ENCODE results near the gene AP2B1. TPM values are rescaled to one million over a fixed set of nuclear protein-coding genes. Genes with fewer than 3 reads are reported as not detected.

The AP2B1 gene
- total RNA-seq, 1 experiment from 2014 or later, result 195 TPM

- CTCF ChIA-PET, result interaction anchor here (0.6 to 3.7 kb wide), 10 partner anchors 10 to 742 kb away, joined by 3 to 31 read pairs (median 8); partner anchors contain the start of gene RAD51D
- Mint-ChIP-seq H3K9me3 (no peaks in the 10 kb centered on the region), H3K27ac (peak overlapping the region; percentile 58; the same call in 1 of the 2 replicates), H3K4me3 (peak overlapping the region; percentile 90), H3K27me3 (ENCODE audit: low read depth) (peaks cover 4% of the 10 kb centered on the region), H3K4me1 (peaks cover 11% of the 10 kb centered on the region; the same call in 1 of the 2 replicates), H3K36me3 (peaks cover 4% of the 10 kb centered on the region; the same call in 1 of the 2 replicates)
- DNase-seq (ENCODE audit: low spot score) (no peak), ATAC-seq (no peak)
- TF ChIP-seq NR2C2 (CRISPR knock-in tag; IDR thresholded peaks at IDR 0.05), result no peak
- TF ChIP-seq ZBTB21 (CRISPR knock-in tag; IDR thresholded peaks at IDR 0.05; ENCODE audit: borderline replicate concordance), result no peak
- no peak for TF ChIP-seq JUN (CRISPR knock-in tag; IDR thresholded peaks at IDR 0.05)
- TF ChIP-seq, protein P1, sequence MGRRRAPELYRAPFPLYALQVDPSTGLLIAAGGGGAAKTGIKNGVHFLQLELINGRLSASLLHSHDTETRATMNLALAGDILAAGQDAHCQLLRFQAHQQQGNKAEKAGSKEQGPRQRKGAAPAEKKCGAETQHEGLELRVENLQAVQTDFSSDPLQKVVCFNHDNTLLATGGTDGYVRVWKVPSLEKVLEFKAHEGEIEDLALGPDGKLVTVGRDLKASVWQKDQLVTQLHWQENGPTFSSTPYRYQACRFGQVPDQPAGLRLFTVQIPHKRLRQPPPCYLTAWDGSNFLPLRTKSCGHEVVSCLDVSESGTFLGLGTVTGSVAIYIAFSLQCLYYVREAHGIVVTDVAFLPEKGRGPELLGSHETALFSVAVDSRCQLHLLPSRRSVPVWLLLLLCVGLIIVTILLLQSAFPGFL (CRISPR knock-in tag; IDR thresholded peaks at IDR 0.05; ENCODE audit: borderline replicate concordance), result no peak
- POLR2A ChIA-PET, result interaction anchor here (0.6 to 1.9 kb wide), 5 partner anchors 9 to 512 kb away, joined by 4 to 17 read pairs (median 6); partner anchors contain the start of gene AP2B1
These were observed 9.3 kb upstream of the AP2B1 start for GRCh38 chr17:35577830-35578196.

GRCh38 chr17:35578197-35578928 is 8.8 kb upstream of the AP2B1 start, which contains the start of gene PEX12:
PEX12 (minus strand) TSS chr17:35578571; CDS start chr17:35578021, 550 bp downstream.
- peak; percentile 96 for ATAC-seq
- ChIA-PET POLR2A (interaction anchor here (0.6 to 1.9 kb wide), 9 partner anchors 8 to 513 kb away, joined by 3 to 17 read pairs (median 5); partner anchors contain the start of genes AP2B1 and TAF15), CTCF (interaction anchor here (0.6 to 3.7 kb wide), 12 partner anchors 9 to 743 kb away, joined by 3 to 31 read pairs (median 6); partner anchors contain the start of genes AP2B1 and RAD51D)
- peak; percentile 83 for DNase-seq (ENCODE audit: low spot score)
- Mint-ChIP-seq H3K27ac (peak within 1 kb of the TSS; percentile 89), H3K9me3 (no peaks in the 10 kb centered on the region), H3K36me3 (peaks cover 4% of the 10 kb centered on the region; the same call in 1 of the 2 replicates), H3K4me3 (peak within 1 kb of the TSS; percentile 90), H3K27me3 (ENCODE audit: low read depth) (peaks cover 4% of the 10 kb centered on the region), H3K4me1 (peaks cover 11% of the 10 kb centered on the region; the same call in 1 of the 2 replicates)
- TF ChIP-seq ZBTB43 (CRISPR knock-in tag; IDR thresholded peaks at IDR 0.05) (no peak), ZNF416 (CRISPR knock-in tag; IDR thresholded peaks at IDR 0.05) (no peak), ZNF219 (CRISPR knock-in tag; IDR thresholded peaks at IDR 0.05; ENCODE audit: borderline replicate concordance) (no peak), NR3C1 (CRISPR knock-in tag; conservative IDR thresholded peaks at IDR 0.05; ENCODE audit: low read depth) (no peak), ZNF263 (CRISPR knock-in tag; IDR thresholded peaks at IDR 0.05; ENCODE audit: low read depth) (no peak), ZNF317 (CRISPR knock-in tag; IDR thresholded peaks at IDR 0.05; ENCODE audit: borderline replicate concordance, low read depth) (no peak), ZBTB21 (CRISPR knock-in tag; IDR thresholded peaks at IDR 0.05; ENCODE audit: borderline replicate concordance) (no peak), SMAD4 (CRISPR knock-in tag; IDR thresholded peaks at IDR 0.05) (no peak), FOXK1 (CRISPR knock-in tag; IDR thresholded peaks at IDR 0.05) (peak; percentile 80; the same call in 1 of the 2 replicates), FOXP4 (CRISPR knock-in tag; IDR thresholded peaks at IDR 0.05) (no peak), ESRRA (CRISPR knock-in tag; IDR thresholded peaks at IDR 0.05; ENCODE audit: borderline replicate concordance) (peak; percentile 38; the same call in 1 of the 2 replicates), GTF2I (CRISPR knock-in tag; conservative IDR thresholded peaks at IDR 0.05) (no peak), KAT7 (CRISPR knock-in tag; IDR thresholded peaks at IDR 0.05; ENCODE audit: borderline replicate concordance) (peak; percentile 49; the same call in 1 of the 2 replicates), AR (CRISPR knock-in tag; IDR thresholded peaks at IDR 0.05) (no peak), FOXP1 (CRISPR knock-in tag; IDR thresholded peaks at IDR 0.05; ENCODE audit: borderline replicate concordance) (no peak), HMGXB4 (CRISPR knock-in tag; IDR thresholded peaks at IDR 0.05) (no peak), NFATC4 (CRISPR knock-in tag; IDR thresholded peaks at IDR 0.05) (no peak), NR1H2 (CRISPR knock-in tag; IDR thresholded peaks at IDR 0.05) (no peak), GABPB1 (CRISPR knock-in tag; IDR thresholded peaks at IDR 0.05) (peak; percentile 89), EMX1 (CRISPR knock-in tag; IDR thresholded peaks at IDR 0.05) (no peak)
- TF ChIP-seq, protein P2, sequence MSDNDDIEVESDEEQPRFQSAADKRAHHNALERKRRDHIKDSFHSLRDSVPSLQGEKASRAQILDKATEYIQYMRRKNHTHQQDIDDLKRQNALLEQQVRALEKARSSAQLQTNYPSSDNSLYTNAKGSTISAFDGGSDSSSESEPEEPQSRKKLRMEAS (CRISPR knock-in tag; IDR thresholded peaks at IDR 0.05), result peak; percentile 32; the same call in 1 of the 2 replicates
